GM23338 (cell line): ENCODE measurements around the gene BDH1. TPM values are rescaled to one million over a fixed set of nuclear protein-coding genes. Genes with fewer than 3 reads are reported as not detected.
A peak's percentile ranks its signal among the peaks of the same experiment; 100 is the strongest.

ENCODE experiments used
- ATAC-seq: fragments of 200-7000 bp; cut with Tn5 transposase; 3 replicates; pipeline ENCODE4 v1.9.1; 2020
- DNase-seq: peaks from one replicate; pipeline ENCODE4 v3.0.0-alpha.2; 2015; ENCODE audit warnings: low spot score
- H2AFZ ChIP-seq: fragments of 200-600 bp; sonication (generic); 2 replicates; pipeline ENCODE4 v1.8.0; 2016; ENCODE audit warnings: antibody characterized with exemption, mild to moderate bottlenecking, moderate library complexity
- H3F3A ChIP-seq: fragments of 200-600 bp; sonication (generic); replicated peaks from 2 replicates; pipeline ENCODE4 v1.8.0; 2017; ENCODE audit warnings: antibody characterized with exemption, mixed run types, low read depth
- H3K27ac ChIP-seq: fragments of 200-600 bp; sonication (generic); 2 replicates; pipeline ENCODE4 v1.6.1; 2016; ENCODE audit warnings: low read depth
- H3K27me3 ChIP-seq: fragments of 200-600 bp; sonication (generic); 2 replicates; pipeline ENCODE4 v1.8.0; 2016; ENCODE audit warnings: mild to moderate bottlenecking, mixed run types, moderate library complexity; ENCODE audit not compliant: insufficient read depth
- H3K36me3 ChIP-seq: fragments of 200-600 bp; sonication (generic); 2 replicates; pipeline ENCODE4 v1.8.0; 2016; ENCODE audit warnings: mild to moderate bottlenecking; ENCODE audit not compliant: insufficient read depth
- H3K4me1 ChIP-seq: fragments of 200-600 bp; sonication (generic); 2 replicates; pipeline ENCODE4 v1.8.0; 2016; ENCODE audit warnings: mild to moderate bottlenecking, moderate library complexity; ENCODE audit not compliant: insufficient read depth
- H3K4me2 ChIP-seq: fragments of 200-600 bp; sonication (generic); 2 replicates; pipeline ENCODE4 v1.7.1; 2017; ENCODE audit warnings: mixed run types
- H3K4me3 ChIP-seq: fragments of 200-600 bp; sonication (generic); 2 replicates; pipeline ENCODE4 v1.6.1; 2016; ENCODE audit warnings: mixed run types
- H3K79me2 ChIP-seq: fragments of 200-600 bp; sonication (generic); replicated peaks from 2 replicates; pipeline ENCODE4 v1.8.0; 2017; ENCODE audit warnings: mild to moderate bottlenecking; ENCODE audit not compliant: insufficient read depth
- H3K9me2 ChIP-seq: fragments of 200-600 bp; sonication (generic); 2 replicates; pipeline ENCODE4 v1.8.0; 2017; ENCODE audit not compliant: insufficient read depth
- H4K20me1 ChIP-seq: fragments of 200-600 bp; sonication (generic); replicated peaks from 2 replicates; pipeline ENCODE4 v1.8.0; 2017; ENCODE audit warnings: mild to moderate bottlenecking; ENCODE audit not compliant: insufficient read depth
- H3K27ac Mint-ChIP-seq: 2 replicates; pipeline ENCODE4 v1.8.0; 2020; ENCODE audit warnings: inconsistent platforms, mild to moderate bottlenecking, moderate library complexity, mixed read lengths
- H3K27me3 Mint-ChIP-seq: 3 replicates; pipeline ENCODE4 v1.8.0; 2022; ENCODE audit warnings: low read depth, mild to moderate bottlenecking, moderate library complexity, mixed read lengths, inconsistent platforms; ENCODE audit not compliant: insufficient read depth, poor library complexity
- H3K36me3 Mint-ChIP-seq: 3 replicates; pipeline ENCODE4 v1.8.0; 2021; ENCODE audit warnings: low read depth, mild to moderate bottlenecking, inconsistent platforms, moderate library complexity, mixed read lengths
- H3K4me1 Mint-ChIP-seq: 3 replicates; pipeline ENCODE4 v1.8.0; 2020; ENCODE audit warnings: mild to moderate bottlenecking, inconsistent platforms, mixed read lengths
- H3K4me3 Mint-ChIP-seq: 3 replicates; pipeline ENCODE4 v1.8.0; 2021; ENCODE audit warnings: moderate library complexity, mild to moderate bottlenecking, inconsistent platforms, mixed read lengths
- H3K9me3 Mint-ChIP-seq: 3 replicates; pipeline ENCODE4 v1.8.0; 2020; ENCODE audit warnings: moderate library complexity, mild to moderate bottlenecking, inconsistent platforms, mixed read lengths
- ETS1 ChIP-seq: IDR thresholded peaks from 2 replicates; pipeline ENCODE4 v1.6.1; 2016; ENCODE audit warnings: antibody characterized with exemption
- EZH2 ChIP-seq: fragments of 200-600 bp; sonication (generic); IDR thresholded peaks from one replicate; pipeline ENCODE4 v1.8.0; 2017; ENCODE audit warnings: antibody characterized with exemption, mild to moderate bottlenecking, low read depth; ENCODE audit not compliant: unreplicated experiment
- EZH2phosphoT487 ChIP-seq: fragments of 200-600 bp; sonication (generic); IDR thresholded peaks from one replicate; pipeline ENCODE4 v1.8.1; 2018; ENCODE audit warnings: antibody characterized with exemption; ENCODE audit not compliant: unreplicated experiment
- JUNB ChIP-seq: IDR thresholded peaks from one replicate; pipeline ENCODE4 v1.6.1; 2016; ENCODE audit warnings: antibody characterized with exemption; ENCODE audit not compliant: unreplicated experiment
- NANOG ChIP-seq: IDR thresholded peaks from 2 replicates; pipeline ENCODE4 v1.6.1; 2016; ENCODE audit warnings: antibody characterized with exemption, borderline replicate concordance
- POLR2AphosphoS5 ChIP-seq: IDR thresholded peaks from 2 replicates; pipeline ENCODE4 v1.6.1; 2016; ENCODE audit warnings: antibody characterized with exemption, low read depth
- REST ChIP-seq: IDR thresholded peaks from one replicate; pipeline ENCODE4 v1.6.1; 2018; ENCODE audit warnings: antibody characterized with exemption; ENCODE audit not compliant: unreplicated experiment
- STAT1 ChIP-seq: IDR thresholded peaks from one replicate; pipeline ENCODE4 v1.6.1; 2016; ENCODE audit warnings: antibody characterized with exemption; ENCODE audit not compliant: unreplicated experiment
- ZNF114 ChIP-seq: fragments of 250-450 bp; sonication (Bioruptor Pico); IDR thresholded peaks from 2 replicates; pipeline ENCODE4 v1.5.0; 2020; ENCODE audit warnings: mild to moderate bottlenecking, moderate library complexity
- polyA plus RNA-seq: library from polyadenylated mRNA; unstranded; fragments of >200 nt; fragmentation: Nextera tagmentation; extraction: Ambion mirVana; gene quantifications from 2 replicates; pipeline ENCODE4 v1.2.1, GENCODE V29; 2016
- total RNA-seq: library from RNA; depleted of rRNA; stranded (reverse); fragments of >200 nt; shearing (Covaris generic); gene quantifications from 2 replicates; pipeline ENCODE4 v1.2.3, GENCODE V29; 2014

The BDH1 gene
- total and polyA plus RNA-seq, 2 experiments from 2014 or later, result 18.1 to 19.3 TPM

DNA sequence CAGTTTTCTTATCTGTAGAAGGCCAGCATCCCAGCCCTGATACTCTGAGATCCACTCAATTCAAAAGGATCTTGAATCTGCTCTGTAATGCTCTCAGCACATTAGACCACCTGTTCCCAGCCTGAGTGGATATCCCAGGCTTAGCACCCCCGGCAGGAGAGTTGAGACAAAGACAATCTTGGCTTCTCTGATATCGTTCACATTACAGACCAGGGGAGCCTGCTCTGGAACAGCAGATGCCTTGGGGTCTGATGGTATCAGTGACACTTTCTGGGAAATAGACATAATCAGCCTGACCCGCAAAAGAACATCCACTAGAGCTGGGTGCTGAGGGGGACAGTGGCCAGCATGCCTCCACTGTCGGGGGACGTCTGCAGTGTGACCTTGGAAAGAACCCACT, 70.6 kb downstream of the BDH1 start:
- Histone ChIP-seq H3K4me1 (peaks cover 22% of the 10 kb centered on the region), H3F3A (no peaks in the 10 kb centered on the region), H2AFZ (no peak overlapping the region), H3K4me3 (no peak overlapping the region), H3K4me2 (no peak overlapping the region), H4K20me1 (no peaks in the 10 kb centered on the region), H3K79me2 (no peaks in the 10 kb centered on the region), H3K27me3 (no peaks in the 10 kb centered on the region), H3K36me3 (no peaks in the 10 kb centered on the region), H3K9me2 (no peaks in the 10 kb centered on the region; the same call in none of the 2 replicates), H3K27ac (no peak overlapping the region)
- H3K4me3 Mint-ChIP-seq, result no peak overlapping the region
- no peaks in the 10 kb centered on the region for H3K36me3 Mint-ChIP-seq
- H3K9me3 Mint-ChIP-seq, result no peaks in the 10 kb centered on the region; the same call in 2 of the 3 replicates
- H3K27ac Mint-ChIP-seq, result no peak overlapping the region
- DNase-seq, result no peak
- no peak for TF ChIP-seq ZNF114 (CRISPR knock-in tag)
- ATAC-seq, result no peak
- peaks cover 24% of the 10 kb centered on the region for H3K4me1 Mint-ChIP-seq
- peaks cover 7% of the 10 kb centered on the region for H3K27me3 Mint-ChIP-seq

DNA sequence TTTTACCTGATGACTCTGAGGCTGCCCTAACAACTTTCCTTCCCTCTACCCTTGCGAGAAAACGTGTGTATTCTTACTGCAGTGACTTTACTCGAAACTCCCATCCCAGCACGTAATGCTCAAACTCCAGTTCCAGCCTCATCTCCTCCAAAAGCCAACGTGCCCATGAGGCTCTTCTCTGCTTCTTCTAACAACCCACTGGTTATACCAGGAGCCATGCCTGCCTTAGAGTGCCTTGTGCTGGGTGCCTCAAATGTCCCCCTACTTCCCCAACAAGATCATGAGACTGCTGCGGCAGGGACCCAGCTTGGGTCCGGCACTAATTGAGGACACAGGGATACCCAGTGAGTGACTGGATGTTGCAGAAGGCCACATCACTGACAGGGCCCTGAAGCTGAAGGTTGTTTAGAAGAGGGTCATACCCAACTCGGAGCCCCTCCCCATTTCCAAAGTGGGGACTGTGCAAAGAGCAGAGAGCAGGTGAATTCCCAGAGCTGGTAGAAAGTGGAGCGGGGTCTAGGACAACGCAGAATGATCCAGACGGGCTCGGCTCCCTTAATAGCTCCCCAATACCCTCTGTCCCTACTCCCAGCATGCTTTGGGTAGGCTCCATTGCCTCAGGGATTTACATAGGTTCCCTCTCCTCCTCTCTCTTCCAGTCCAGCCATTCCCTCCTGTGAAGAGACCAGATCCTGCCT, 71.4 kb downstream of the BDH1 start:
- Histone ChIP-seq H3K79me2 (no peaks in the 10 kb centered on the region), H3K4me1 (peaks cover 19% of the 10 kb centered on the region), H3K9me2 (no peaks in the 10 kb centered on the region; the same call in none of the 2 replicates), H3K4me3 (no peak overlapping the region), H3K27me3 (no peaks in the 10 kb centered on the region), H2AFZ (no peak overlapping the region), H3K4me2 (no peak overlapping the region), H3K36me3 (no peaks in the 10 kb centered on the region), H3F3A (no peaks in the 10 kb centered on the region), H3K27ac (no peak overlapping the region), H4K20me1 (no peaks in the 10 kb centered on the region)
- H3K27me3 Mint-ChIP-seq, result peaks cover 7% of the 10 kb centered on the region
- H3K4me3 Mint-ChIP-seq, result no peak overlapping the region
- H3K4me1 Mint-ChIP-seq, result peaks cover 22% of the 10 kb centered on the region
- H3K36me3 Mint-ChIP-seq, result no peaks in the 10 kb centered on the region
- no peaks in the 10 kb centered on the region; the same call in 2 of the 3 replicates for H3K9me3 Mint-ChIP-seq
- ATAC-seq (no peak), DNase-seq (no peak)
- H3K27ac Mint-ChIP-seq, result no peak overlapping the region
- no peak for TF ChIP-seq EZH2
- TF ChIP-seq STAT1, result no peak
- TF ChIP-seq ZNF114 (CRISPR knock-in tag), result no peak
- TF ChIP-seq EZH2phosphoT487, result no peak
- no peak for TF ChIP-seq ETS1
- peak; percentile 36; the same call in 1 of the 2 replicates for TF ChIP-seq POLR2AphosphoS5
- TF ChIP-seq NANOG, result no peak
- TF ChIP-seq JUNB, result no peak
- no peak for TF ChIP-seq REST
